ENCODE results near the gene GSE1.

Gene GSE1

GRCh38 chr16:85610446-85611193 is 2.5 kb upstream of the GSE1 start:
- Histone ChIP-seq H3K4me3 (ENCODE audit: low read length) (peak overlapping the region; percentile 77), H3K4me1 (ENCODE audit: control insufficient read depth, insufficient read depth, low read length) (peaks cover 27% of the 10 kb centered on the region), H3K27me3 (ENCODE audit: control insufficient read depth, insufficient read depth, low read length) (no peaks in the 10 kb centered on the region), H3K36me3 (ENCODE audit: insufficient read depth, low read length) (no peaks in the 10 kb centered on the region), H3K4me2 (ENCODE audit: low read length) (peak overlapping the region; percentile 74), H3K9me3 (replicated peaks; ENCODE audit: low read length) (no peaks in the 10 kb centered on the region), H3K9ac (ENCODE audit: low read depth, low read length) (peak overlapping the region; percentile 14)

GRCh38 chr16:85611194-85611443 is 2.0 kb upstream of the GSE1 start:
- H3K27me3 ChIP-seq (ENCODE audit: control insufficient read depth, insufficient read depth, low read length), result no peaks in the 10 kb centered on the region
- no peaks in the 10 kb centered on the region for H3K9me3 ChIP-seq (replicated peaks; ENCODE audit: low read length)
- H3K4me3 ChIP-seq (ENCODE audit: low read length), result peak overlapping the region; percentile 77
- no peaks in the 10 kb centered on the region for H3K36me3 ChIP-seq (ENCODE audit: insufficient read depth, low read length)
- peak overlapping the region; percentile 81 for H3K9ac ChIP-seq (ENCODE audit: low read depth, low read length)
- H3K4me1 ChIP-seq (ENCODE audit: control insufficient read depth, insufficient read depth, low read length), result peaks cover 27% of the 10 kb centered on the region
- H3K4me2 ChIP-seq (ENCODE audit: low read length), result peak overlapping the region; percentile 96

- Histone ChIP-seq H3K36me3 (ENCODE audit: insufficient read depth, low read length) (no peaks in the 10 kb centered on the region), H3K9me3 (replicated peaks; ENCODE audit: low read length) (no peaks in the 10 kb centered on the region), H3K4me1 (ENCODE audit: control insufficient read depth, insufficient read depth, low read length) (peaks cover 27% of the 10 kb centered on the region), H3K27me3 (ENCODE audit: control insufficient read depth, insufficient read depth, low read length) (no peaks in the 10 kb centered on the region), H3K4me2 (ENCODE audit: low read length) (peak overlapping the region; percentile 96), H3K4me3 (ENCODE audit: low read length) (peak overlapping the region; percentile 77), H3K9ac (ENCODE audit: low read depth, low read length) (peak overlapping the region; percentile 81)
These were observed 1.5 kb upstream of the GSE1 start for GRCh38 chr16:85611444-85612190.

GRCh38 chr16:85612191-85612800 is 826 bp upstream of the GSE1 start:
- peak overlapping the region; percentile 96 for H3K4me2 ChIP-seq (ENCODE audit: low read length)
- no peaks in the 10 kb centered on the region for H3K9me3 ChIP-seq (replicated peaks; ENCODE audit: low read length)
- H3K27me3 ChIP-seq (ENCODE audit: control insufficient read depth, insufficient read depth, low read length), result no peaks in the 10 kb centered on the region
- peaks cover 27% of the 10 kb centered on the region for H3K4me1 ChIP-seq (ENCODE audit: control insufficient read depth, insufficient read depth, low read length)
- no peaks in the 10 kb centered on the region for H3K36me3 ChIP-seq (ENCODE audit: insufficient read depth, low read length)
- peak overlapping the region; percentile 80 for H3K9ac ChIP-seq (ENCODE audit: low read depth, low read length)
- H3K4me3 ChIP-seq (ENCODE audit: low read length), result peak overlapping the region; percentile 77

- Histone ChIP-seq H3K9ac (ENCODE audit: low read depth, low read length) (peak overlapping the region; percentile 69), H3K4me2 (ENCODE audit: low read length) (peak overlapping the region; percentile 96), H3K9me3 (replicated peaks; ENCODE audit: low read length) (no peaks in the 10 kb centered on the region), H3K27me3 (ENCODE audit: control insufficient read depth, insufficient read depth, low read length) (no peaks in the 10 kb centered on the region), H3K4me3 (ENCODE audit: low read length) (peak overlapping the region; percentile 72), H3K4me1 (ENCODE audit: control insufficient read depth, insufficient read depth, low read length) (peaks cover 27% of the 10 kb centered on the region), H3K36me3 (ENCODE audit: insufficient read depth, low read length) (no peaks in the 10 kb centered on the region)
These were observed 649 bp downstream of the GSE1 start for GRCh38 chr16:85613604-85614337.

- no peak overlapping the region for H3K4me3 ChIP-seq (ENCODE audit: low read length)
These were observed 1.4 kb downstream of the GSE1 start for GRCh38 chr16:85614338-85615013.

GRCh38 chr16:85615014-85615851 is 2.1 kb downstream of the GSE1 start:
- no peak overlapping the region for H3K4me3 ChIP-seq (ENCODE audit: low read length)

More at GRCh38 chr16:85614338-85615013, 1.4 kb downstream of the GSE1 start:
- Histone ChIP-seq H3K9me3 (replicated peaks; ENCODE audit: low read length) (no peaks in the 10 kb centered on the region), H3K4me1 (ENCODE audit: control insufficient read depth, insufficient read depth, low read length) (peaks cover 27% of the 10 kb centered on the region), H3K4me2 (ENCODE audit: low read length) (no peak overlapping the region), H3K27me3 (ENCODE audit: control insufficient read depth, insufficient read depth, low read length) (no peaks in the 10 kb centered on the region), H3K36me3 (ENCODE audit: insufficient read depth, low read length) (no peaks in the 10 kb centered on the region), H3K9ac (ENCODE audit: low read depth, low read length) (no peak overlapping the region)

GRCh38 chr16:85615852-85616606 is 2.9 kb downstream of the GSE1 start:
- Histone ChIP-seq H3K4me1 (ENCODE audit: control insufficient read depth, insufficient read depth, low read length) (peaks cover 15% of the 10 kb centered on the region), H3K9me3 (replicated peaks; ENCODE audit: low read length) (no peaks in the 10 kb centered on the region), H3K4me2 (ENCODE audit: low read length) (no peak overlapping the region), H3K27me3 (ENCODE audit: control insufficient read depth, insufficient read depth, low read length) (no peaks in the 10 kb centered on the region), H3K36me3 (ENCODE audit: insufficient read depth, low read length) (no peaks in the 10 kb centered on the region), H3K9ac (ENCODE audit: low read depth, low read length) (no peak overlapping the region), H3K4me3 (ENCODE audit: low read length) (no peak overlapping the region)

More at GRCh38 chr16:85615014-85615851, 2.1 kb downstream of the GSE1 start:
- Histone ChIP-seq H3K9me3 (replicated peaks; ENCODE audit: low read length) (no peaks in the 10 kb centered on the region), H3K36me3 (ENCODE audit: insufficient read depth, low read length) (no peaks in the 10 kb centered on the region), H3K27me3 (ENCODE audit: control insufficient read depth, insufficient read depth, low read length) (no peaks in the 10 kb centered on the region), H3K4me2 (ENCODE audit: low read length) (no peak overlapping the region), H3K9ac (ENCODE audit: low read depth, low read length) (no peak overlapping the region), H3K4me1 (ENCODE audit: control insufficient read depth, insufficient read depth, low read length) (peaks cover 22% of the 10 kb centered on the region)

- no peaks in the 10 kb centered on the region for H3K27me3 ChIP-seq (ENCODE audit: control insufficient read depth, insufficient read depth, low read length)
- no peaks in the 10 kb centered on the region for H3K36me3 ChIP-seq (ENCODE audit: insufficient read depth, low read length)
- H3K9me3 ChIP-seq (replicated peaks; ENCODE audit: low read length), result no peaks in the 10 kb centered on the region
- H3K4me2 ChIP-seq (ENCODE audit: low read length), result no peak overlapping the region
- H3K4me1 ChIP-seq (ENCODE audit: control insufficient read depth, insufficient read depth, low read length), result peaks cover 12% of the 10 kb centered on the region
- H3K4me3 ChIP-seq (ENCODE audit: low read length), result no peak overlapping the region
- no peak overlapping the region for H3K9ac ChIP-seq (ENCODE audit: low read depth, low read length)
These were observed 3.6 kb downstream of the GSE1 start for GRCh38 chr16:85616607-85617321.

Data from skeletal muscle satellite cell (primary cell).